MM.1S (cell line): ENCODE results near the gene TMCC1.

Source experiments
- DNase-seq: peaks from one replicate; pipeline ENCODE4 v3.0.0-alpha.2; 2015
- H2AFZ ChIP-seq: fragments of 300-600 bp; sonication (generic); 2 replicates; pipeline ENCODE4 v1.6.0; 2016; ENCODE audit warnings: antibody characterized with exemption, low read length
- H3F3A ChIP-seq: fragments of 300-600 bp; sonication (generic); 2 replicates; pipeline ENCODE4 v1.6.1; 2016; ENCODE audit warnings: mild to moderate bottlenecking, antibody characterized with exemption, low read length, moderate library complexity, mixed read lengths; ENCODE audit not compliant: insufficient read depth
- H3K27ac ChIP-seq: fragments of 300-600 bp; sonication (generic); 2 replicates; pipeline ENCODE4 v1.5.1; 2016; ENCODE audit warnings: mild to moderate bottlenecking, low read length
- H3K27me3 ChIP-seq: fragments of 300-600 bp; sonication (generic); replicated peaks from 2 replicates; pipeline ENCODE4 v1.6.0; 2016; ENCODE audit warnings: low read length; ENCODE audit not compliant: insufficient read depth
- H3K36me3 ChIP-seq: fragments of 300-600 bp; sonication (generic); replicated peaks from 2 replicates; pipeline ENCODE4 v1.6.1; 2016; ENCODE audit warnings: mild to moderate bottlenecking, low read length, mixed read lengths; ENCODE audit not compliant: insufficient read depth
- H3K4me1 ChIP-seq: fragments of 300-600 bp; sonication (generic); 2 replicates; pipeline ENCODE4 v1.6.1; 2016; ENCODE audit warnings: low read length, mixed read lengths
- H3K4me2 ChIP-seq: fragments of 300-600 bp; sonication (generic); 2 replicates; pipeline ENCODE4 v1.6.0; 2016; ENCODE audit warnings: low read depth, low read length
- H3K4me3 ChIP-seq: fragments of 300-600 bp; sonication (generic); 2 replicates; pipeline ENCODE4 v1.5.1; 2016; ENCODE audit warnings: low read length, mixed read lengths
- H3K79me2 ChIP-seq: fragments of 300-600 bp; sonication (generic); 2 replicates; pipeline ENCODE4 v1.6.1; 2016; ENCODE audit warnings: mixed run types, low read length, mixed read lengths
- H3K9ac ChIP-seq: fragments of 300-600 bp; sonication (generic); 2 replicates; pipeline ENCODE4 v1.6.1; 2016; ENCODE audit warnings: low read length, mixed read lengths
- H3K9me2 ChIP-seq: fragments of 300-600 bp; sonication (generic); replicated peaks from 2 replicates; pipeline ENCODE4 v1.6.1; 2016; ENCODE audit warnings: mild to moderate bottlenecking, low read length, mixed read lengths; ENCODE audit not compliant: insufficient read depth
- H3K9me3 ChIP-seq: fragments of 300-600 bp; sonication (generic); replicated peaks from 2 replicates; pipeline ENCODE4 v1.6.1; 2016; ENCODE audit warnings: mild to moderate bottlenecking, low read length, mixed read lengths; ENCODE audit not compliant: insufficient read depth
- H4K20me1 ChIP-seq: fragments of 300-600 bp; sonication (generic); 2 replicates; pipeline ENCODE4 v1.6.1; 2016; ENCODE audit warnings: mild to moderate bottlenecking, low read length, moderate library complexity, mixed read lengths; ENCODE audit not compliant: insufficient read depth
- EZH2 ChIP-seq: fragments of 300-600 bp; sonication (generic); optimal IDR thresholded peaks from 2 replicates; pipeline ENCODE3; 2017; ENCODE audit warnings: low read depth, mild to moderate bottlenecking, antibody characterized with exemption, low read length, mixed read lengths
- EZH2phosphoT487 ChIP-seq: fragments of 300-600 bp; sonication (generic); IDR thresholded peaks from 2 replicates; pipeline ENCODE4 v1.6.1; 2018; ENCODE audit warnings: antibody characterized with exemption, low read length
- TF ChIP-seq, protein P1 (sequence below): fragments of 300-600 bp; sonication (generic); IDR thresholded peaks from 2 replicates; pipeline ENCODE4 v1.5.1; 2016; ENCODE audit warnings: antibody characterized with exemption, low read length, mixed read lengths

Gene TMCC1

DNA sequence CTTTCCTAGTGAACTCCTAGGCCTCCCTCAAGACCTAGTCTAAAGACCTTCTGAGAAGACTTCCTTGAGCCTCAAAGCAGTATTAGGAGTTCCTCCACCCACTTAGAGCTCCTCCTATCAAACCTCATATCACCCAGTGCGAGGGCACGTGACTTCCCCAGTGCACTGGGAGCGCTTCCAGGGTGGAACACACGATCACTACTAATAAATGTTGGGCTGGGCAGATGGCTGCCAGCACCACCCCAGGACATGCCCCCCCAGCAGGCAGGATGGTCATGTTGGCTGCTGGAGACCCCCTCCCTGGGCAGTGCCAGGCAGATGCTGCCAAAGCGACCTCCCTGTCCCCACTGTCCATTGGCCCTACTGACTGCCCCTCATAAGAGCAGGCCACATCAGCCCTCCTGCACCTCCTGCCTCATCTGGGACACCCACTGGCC is 278.6 kb downstream of the TMCC1 start:
- H3K9me2 ChIP-seq = no peaks in the 10 kb centered on the region
- no peaks in the 10 kb centered on the region for H3K79me2 ChIP-seq
- no peaks in the 10 kb centered on the region for H3F3A ChIP-seq
- TF ChIP-seq EZH2 (no peak), EZH2phosphoT487 (no peak)
- TF ChIP-seq, protein P1, sequence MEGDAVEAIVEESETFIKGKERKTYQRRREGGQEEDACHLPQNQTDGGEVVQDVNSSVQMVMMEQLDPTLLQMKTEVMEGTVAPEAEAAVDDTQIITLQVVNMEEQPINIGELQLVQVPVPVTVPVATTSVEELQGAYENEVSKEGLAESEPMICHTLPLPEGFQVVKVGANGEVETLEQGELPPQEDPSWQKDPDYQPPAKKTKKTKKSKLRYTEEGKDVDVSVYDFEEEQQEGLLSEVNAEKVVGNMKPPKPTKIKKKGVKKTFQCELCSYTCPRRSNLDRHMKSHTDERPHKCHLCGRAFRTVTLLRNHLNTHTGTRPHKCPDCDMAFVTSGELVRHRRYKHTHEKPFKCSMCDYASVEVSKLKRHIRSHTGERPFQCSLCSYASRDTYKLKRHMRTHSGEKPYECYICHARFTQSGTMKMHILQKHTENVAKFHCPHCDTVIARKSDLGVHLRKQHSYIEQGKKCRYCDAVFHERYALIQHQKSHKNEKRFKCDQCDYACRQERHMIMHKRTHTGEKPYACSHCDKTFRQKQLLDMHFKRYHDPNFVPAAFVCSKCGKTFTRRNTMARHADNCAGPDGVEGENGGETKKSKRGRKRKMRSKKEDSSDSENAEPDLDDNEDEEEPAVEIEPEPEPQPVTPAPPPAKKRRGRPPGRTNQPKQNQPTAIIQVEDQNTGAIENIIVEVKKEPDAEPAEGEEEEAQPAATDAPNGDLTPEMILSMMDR = no peak
- no peaks in the 10 kb centered on the region for H4K20me1 ChIP-seq
- H3K27ac ChIP-seq = no peak overlapping the region
- no peaks in the 10 kb centered on the region for H3K9me3 ChIP-seq
- no peak for DNase-seq
- H3K4me3 ChIP-seq = no peak overlapping the region
- H2AFZ ChIP-seq = no peak overlapping the region
- no peaks in the 10 kb centered on the region for H3K4me1 ChIP-seq
- no peak overlapping the region for H3K4me2 ChIP-seq
- H3K36me3 ChIP-seq = no peaks in the 10 kb centered on the region
- no peaks in the 10 kb centered on the region for H3K27me3 ChIP-seq
- H3K9ac ChIP-seq = no peak overlapping the region

DNA sequence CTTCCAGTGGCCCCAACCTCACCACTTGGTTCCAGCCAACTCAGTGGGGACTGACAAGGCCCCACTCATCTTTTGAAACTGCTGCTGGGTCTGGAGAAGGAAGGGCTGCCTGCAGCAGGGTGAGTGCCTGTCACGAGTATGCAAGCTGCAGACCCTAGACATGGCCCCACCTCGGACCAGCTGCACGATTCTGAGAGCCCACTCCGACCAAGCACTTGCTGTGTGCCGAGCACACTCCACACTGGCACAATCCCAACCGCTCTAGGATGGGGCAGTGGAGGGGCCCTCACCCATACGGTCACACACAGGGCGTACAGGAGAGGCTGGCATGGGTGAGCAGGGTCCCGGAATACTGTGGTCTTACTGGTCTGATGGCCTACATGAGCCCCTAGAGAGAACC is 279.1 kb downstream of the TMCC1 start:
- Histone ChIP-seq H3K9ac (no peak overlapping the region), H3K4me1 (no peaks in the 10 kb centered on the region), H3K9me2 (no peaks in the 10 kb centered on the region), H3K4me3 (no peak overlapping the region), H3K27ac (no peak overlapping the region), H3K9me3 (no peaks in the 10 kb centered on the region), H2AFZ (no peak overlapping the region), H3K36me3 (no peaks in the 10 kb centered on the region), H3K79me2 (no peaks in the 10 kb centered on the region), H3K4me2 (no peak overlapping the region), H3K27me3 (peaks cover 3% of the 10 kb centered on the region; the same call in 1 of the 2 replicates), H4K20me1 (no peaks in the 10 kb centered on the region), H3F3A (no peaks in the 10 kb centered on the region)
- TF ChIP-seq EZH2 = no peak
- no peak for TF ChIP-seq EZH2phosphoT487
- TF ChIP-seq, protein P1 = no peak
- no peak for DNase-seq

DNA sequence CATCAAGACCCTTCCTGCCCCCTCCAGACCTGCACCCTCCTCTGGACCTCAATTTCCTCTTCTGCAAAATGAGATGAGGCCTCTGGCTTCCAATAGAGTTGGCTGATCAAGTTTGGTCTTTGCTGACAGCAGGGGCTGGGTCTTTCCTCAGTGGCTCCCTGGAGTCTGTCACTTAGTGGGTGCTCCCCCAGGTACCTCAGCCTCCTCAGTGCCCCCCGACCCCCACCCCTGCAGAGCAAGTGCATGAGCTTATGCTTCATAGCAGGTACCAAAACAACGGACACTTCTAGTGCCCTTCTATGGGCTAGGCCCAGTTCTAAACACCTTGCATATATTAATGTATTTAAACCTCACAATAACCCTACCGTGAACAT is 280.2 kb downstream of the TMCC1 start:
- H3F3A ChIP-seq = no peaks in the 10 kb centered on the region
- H3K9me3 ChIP-seq = no peaks in the 10 kb centered on the region
- no peaks in the 10 kb centered on the region for H3K9me2 ChIP-seq
- H3K27me3 ChIP-seq = peaks cover 14% of the 10 kb centered on the region; the same call in 1 of the 2 replicates
- no peak overlapping the region for H3K4me2 ChIP-seq
- no peak overlapping the region for H2AFZ ChIP-seq
- no peak overlapping the region for H3K27ac ChIP-seq
- no peaks in the 10 kb centered on the region for H3K36me3 ChIP-seq
- H3K4me3 ChIP-seq = no peak overlapping the region
- no peak for DNase-seq
- TF ChIP-seq EZH2 (no peak), EZH2phosphoT487 (no peak)
- TF ChIP-seq, protein P1 = no peak
- no peaks in the 10 kb centered on the region for H3K4me1 ChIP-seq
- no peaks in the 10 kb centered on the region for H3K79me2 ChIP-seq
- H4K20me1 ChIP-seq = no peaks in the 10 kb centered on the region
- no peak overlapping the region for H3K9ac ChIP-seq
